ENCODE data around the gene TGFBR3. TPM values are rescaled to one million over a fixed set of nuclear protein-coding genes. Genes with fewer than 3 reads are reported as not detected.

The TGFBR3 gene
- total RNA-seq, 1 donor, result 118 TPM

GRCh38 chr1:91724644-91725043 lies 161.3 kb downstream of the TGFBR3 start:
- no peak for DNase-seq (ENCODE audit: low read depth)
- H3K4me3 ChIP-seq (ENCODE audit: low read depth, low read length), result no peak overlapping the region
- TF ChIP-seq CTCF (IDR thresholded peaks at IDR 0.05; ENCODE audit: insufficient read depth, low read length), result no peak

GRCh38 chr1:91724231-91724630 lies 161.7 kb downstream of the TGFBR3 start:
- no peak for TF ChIP-seq CTCF (IDR thresholded peaks at IDR 0.05; ENCODE audit: insufficient read depth, low read length)
- no peak overlapping the region for H3K4me3 ChIP-seq (ENCODE audit: low read depth, low read length)
- no peak for DNase-seq (ENCODE audit: low read depth)

GRCh38 chr1:91720044-91720443 lies 165.9 kb downstream of the TGFBR3 start:
- no peak for TF ChIP-seq CTCF (IDR thresholded peaks at IDR 0.05; ENCODE audit: insufficient read depth, low read length)
- DNase-seq (ENCODE audit: low read depth), result no peak
- no peak overlapping the region for H3K4me3 ChIP-seq (ENCODE audit: low read depth, low read length)

- TF ChIP-seq CTCF (IDR thresholded peaks at IDR 0.05; ENCODE audit: insufficient read depth, low read length), result no peak
- DNase-seq (ENCODE audit: low read depth), result no peak
- no peak overlapping the region for H3K4me3 ChIP-seq (ENCODE audit: low read depth, low read length)
These were observed 167.1 kb downstream of the TGFBR3 start for GRCh38 chr1:91718877-91719276.

- DNase-seq (ENCODE audit: low read depth), result no peak
- H3K4me3 ChIP-seq (ENCODE audit: low read depth, low read length), result no peak overlapping the region
- TF ChIP-seq CTCF (IDR thresholded peaks at IDR 0.05; ENCODE audit: insufficient read depth, low read length), result no peak
These were observed 167.6 kb downstream of the TGFBR3 start for GRCh38 chr1:91718368-91718767.

GRCh38 chr1:91717839-91718238 lies 168.1 kb downstream of the TGFBR3 start:
- DNase-seq (ENCODE audit: low read depth), result no peak
- no peak for TF ChIP-seq CTCF (IDR thresholded peaks at IDR 0.05; ENCODE audit: insufficient read depth, low read length)
- no peak overlapping the region for H3K4me3 ChIP-seq (ENCODE audit: low read depth, low read length)

- no peak for TF ChIP-seq CTCF (IDR thresholded peaks at IDR 0.05; ENCODE audit: insufficient read depth, low read length)
- DNase-seq (ENCODE audit: low read depth), result no peak
- H3K4me3 ChIP-seq (ENCODE audit: low read depth, low read length), result no peak overlapping the region
These were observed 169.6 kb downstream of the TGFBR3 start for GRCh38 chr1:91716339-91716738.
